SK-N-MC (cell line): ENCODE results near the gene PCDH1.

Experiments used
- EZH2 ChIP-seq: fragments of 200-600 bp; sonication (generic); IDR thresholded peaks from one replicate; pipeline ENCODE4 v1.6.1; 2017; ENCODE audit warnings: antibody characterized with exemption
- FOXP2 ChIP-seq: optimal IDR thresholded peaks from 2 replicates; pipeline ENCODE3; 2011; ENCODE audit warnings: mild to moderate bottlenecking, moderate library complexity; ENCODE audit not compliant: insufficient read depth; ENCODE audit errors: extremely low read length, control extremely low read depth
- POLR2AphosphoS5 ChIP-seq: IDR thresholded peaks from 2 replicates; pipeline ENCODE4 v1.6.1; 2012; ENCODE audit warnings: mild to moderate bottlenecking, low read depth, low read length, borderline replicate concordance

- no peak for TF ChIP-seq EZH2
- TF ChIP-seq POLR2AphosphoS5, result no peak
- no peak for TF ChIP-seq FOXP2
Measured at GRCh38 chr5:141857226-141857625, 21.0 kb downstream of the PCDH1 start.
